GM21515 (cell line): Measurements from ENCODE around the gene HMGCS1.
"Not testable (repeated sequence)": the region's sequence is repeated elsewhere in the genome, so short reads cannot be mapped to it uniquely, and the experiment has no call there.

Source experiments
- ATAC-seq: cut with Tn5 transposase; IDR thresholded peaks from one replicate; pipeline ENCODE4 v1.9.1; 2021; ENCODE audit not compliant: unreplicated experiment

The HMGCS1 gene

GRCh38 chr5:43313035-43313853 lies at the start of gene HMGCS1:
Gene HMGCS1 (minus strand): TSS chr5:43313412. CDS start chr5:43298965, 14,447 bp downstream.
- ATAC-seq: peak; percentile 94

GRCh38 chr5:43358726-43359125 lies 45.5 kb upstream of the HMGCS1 start:
- no peak for ATAC-seq

- ATAC-seq: no peak
These were observed 45.1 kb upstream of the HMGCS1 start for GRCh38 chr5:43358301-43358700.

- no peak for ATAC-seq
These were observed 44.7 kb upstream of the HMGCS1 start for GRCh38 chr5:43357878-43358281.

- no peak for ATAC-seq
These were observed 43.9 kb upstream of the HMGCS1 start for GRCh38 chr5:43357067-43357466.

GRCh38 chr5:43354774-43355173 lies 41.6 kb upstream of the HMGCS1 start:
- ATAC-seq: no peak

- ATAC-seq: no peak
These were observed 40.5 kb upstream of the HMGCS1 start for GRCh38 chr5:43353668-43354067.

GRCh38 chr5:43352915-43353314 lies 39.7 kb upstream of the HMGCS1 start:
- ATAC-seq: no peak

GRCh38 chr5:43352131-43352530 lies 38.9 kb upstream of the HMGCS1 start:
- no peak for ATAC-seq

- ATAC-seq: no peak
These were observed 35.7 kb upstream of the HMGCS1 start for GRCh38 chr5:43348861-43349363.

- ATAC-seq: no peak
These were observed 35.0 kb upstream of the HMGCS1 start for GRCh38 chr5:43348207-43348606.

GRCh38 chr5:43338862-43339261 lies 25.6 kb upstream of the HMGCS1 start:
- no peak for ATAC-seq

GRCh38 chr5:43336159-43336558 lies 22.9 kb upstream of the HMGCS1 start:
- no peak for ATAC-seq

GRCh38 chr5:43335681-43336080 lies 22.5 kb upstream of the HMGCS1 start:
- no peak for ATAC-seq

GRCh38 chr5:43332401-43332800 lies 19.2 kb upstream of the HMGCS1 start:
- no peak for ATAC-seq

GRCh38 chr5:43325624-43326023 lies 12.4 kb upstream of the HMGCS1 start:
- not testable (repeated sequence) for ATAC-seq

- not testable (repeated sequence) for ATAC-seq
These were observed 10.3 kb upstream of the HMGCS1 start for GRCh38 chr5:43323488-43323887.

- no peak for ATAC-seq
These were observed 7.6 kb upstream of the HMGCS1 start for GRCh38 chr5:43320846-43321245.

GRCh38 chr5:43316421-43316820 lies 3.2 kb upstream of the HMGCS1 start:
- no peak for ATAC-seq

- ATAC-seq: no peak
These were observed 2.5 kb upstream of the HMGCS1 start for GRCh38 chr5:43315682-43316081.

GRCh38 chr5:43315263-43315662 lies 2.1 kb upstream of the HMGCS1 start:
- ATAC-seq: no peak

- no peak for ATAC-seq
These were observed 1.5 kb upstream of the HMGCS1 start for GRCh38 chr5:43314724-43315123.
